HEK293T (cell line): ENCODE results near the gene GRAMD4.

ENCODE experiments used
- CTCF ChIA-PET: fragments of 350-600 bp; formaldehyde crosslinking; extraction: SDS; loops from one replicate; lab custom pipeline; 2021; ENCODE audit warnings: antibody characterized with exemption, inconsistent platforms; lab: Yijun Ruan, JAX
- POLR2A ChIA-PET: fragments of 350-600 bp; formaldehyde crosslinking; extraction: SDS; loops from one replicate; lab custom pipeline; 2020; ENCODE audit warnings: antibody characterized with exemption, inconsistent platforms; lab: Yijun Ruan, JAX
- DNase-seq: peaks from one replicate; pipeline ENCODE4 v3.0.0; 2012; ENCODE audit warnings: mixed read lengths; ENCODE audit errors: extremely low spot score
- ARNT ChIP-seq: fragments of 450-650 bp; IDR thresholded peaks from 2 replicates; pipeline ENCODE4 v1.6.1; 2017; ENCODE audit warnings: mild to moderate bottlenecking
- BHLHE40 ChIP-seq: fragments of 450-650 bp; IDR thresholded peaks from 2 replicates; pipeline ENCODE4 v1.6.1; 2016; ENCODE audit warnings: mild to moderate bottlenecking, moderate library complexity, borderline replicate concordance
- CTBP1 ChIP-seq: fragments of 450-650 bp; IDR thresholded peaks from 2 replicates; pipeline ENCODE4 v1.6.1; 2016; ENCODE audit warnings: borderline replicate concordance
- ELF4 ChIP-seq: fragments of 450-650 bp; IDR thresholded peaks from 2 replicates; pipeline ENCODE4 v1.6.1; 2017; ENCODE audit warnings: antibody characterized with exemption
- FOXA1 ChIP-seq: fragments of 450-650 bp; IDR thresholded peaks from 2 replicates; pipeline ENCODE4 v1.6.1; 2016; ENCODE audit warnings: mild to moderate bottlenecking
- FOXK2 ChIP-seq: fragments of 450-650 bp; IDR thresholded peaks from 2 replicates; pipeline ENCODE4 v1.6.1; 2016; ENCODE audit warnings: mild to moderate bottlenecking
- FOXM1 ChIP-seq: fragments of 450-650 bp; IDR thresholded peaks from 2 replicates; pipeline ENCODE4 v1.6.1; 2017; ENCODE audit warnings: mild to moderate bottlenecking, borderline replicate concordance
- HDGF ChIP-seq: fragments of 450-650 bp; IDR thresholded peaks from 2 replicates; pipeline ENCODE4 v1.6.1; 2017; ENCODE audit warnings: antibody characterized with exemption, borderline replicate concordance
- L3MBTL2 ChIP-seq: fragments of 450-650 bp; conservative IDR thresholded peaks from 2 replicates; pipeline ENCODE4 v1.6.1; 2016; ENCODE audit warnings: mild to moderate bottlenecking
- LEF1 ChIP-seq: fragments of 450-650 bp; IDR thresholded peaks from 2 replicates; pipeline ENCODE4 v1.6.1; 2017; ENCODE audit warnings: mild to moderate bottlenecking, borderline replicate concordance
- NFRKB ChIP-seq: fragments of 450-650 bp; IDR thresholded peaks from 2 replicates; pipeline ENCODE4 v1.6.1; 2016; ENCODE audit warnings: mild to moderate bottlenecking, moderate library complexity
- SP1 ChIP-seq: fragments of 450-650 bp; IDR thresholded peaks from 2 replicates; pipeline ENCODE4 v1.6.1; 2017
- SUZ12 ChIP-seq: fragments of 450-650 bp; IDR thresholded peaks from 2 replicates; pipeline ENCODE4 v1.6.1; 2016; ENCODE audit warnings: mild to moderate bottlenecking
- TARDBP ChIP-seq: fragments of 450-650 bp; IDR thresholded peaks from 2 replicates; pipeline ENCODE4 v1.6.1; 2016
- ZNF384 ChIP-seq: fragments of 450-650 bp; IDR thresholded peaks from 2 replicates; pipeline ENCODE4 v1.6.1; 2016
- TF ChIP-seq, protein P1 (sequence below): fragments of 450-650 bp; IDR thresholded peaks from 2 replicates; pipeline ENCODE4 v1.6.1; 2016

GRAMD4 gene

DNA sequence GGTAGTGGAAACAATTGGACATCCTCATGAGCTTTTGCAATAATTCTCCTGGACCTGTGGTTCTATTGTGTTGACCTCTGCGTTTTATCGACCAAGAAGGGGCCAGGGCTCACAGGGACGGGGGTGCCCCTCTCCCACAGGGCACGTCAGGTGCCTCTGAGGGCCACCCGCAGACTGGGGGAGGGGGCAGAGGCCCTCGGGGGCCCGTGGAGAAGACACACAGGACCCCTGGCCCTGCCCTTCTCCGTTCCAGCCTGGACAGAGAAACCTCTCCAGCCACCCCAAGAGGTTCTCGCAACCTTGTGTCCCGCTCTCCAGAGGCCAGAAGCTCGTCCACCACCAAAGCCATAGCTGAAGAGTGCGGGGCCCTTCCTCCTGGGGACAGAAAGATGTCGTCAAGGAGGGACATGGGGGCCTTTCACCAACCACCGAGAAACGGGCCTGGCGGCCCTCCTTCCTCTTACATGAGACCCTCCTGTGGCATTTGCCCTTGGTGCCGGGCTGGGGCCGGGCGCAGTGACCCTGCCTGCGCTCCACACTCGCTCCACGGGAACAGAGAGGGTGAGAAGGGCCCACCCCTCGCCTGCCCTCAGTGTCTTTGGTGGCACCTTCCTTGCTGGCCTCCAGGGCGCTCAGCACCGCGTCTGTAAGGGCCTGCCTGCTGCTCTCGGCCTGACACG, 57.3 kb downstream of the GRAMD4 start:
- ChIA-PET POLR2A (no interaction called here), CTCF (no interaction called here)
- no peak for TF ChIP-seq LEF1
- TF ChIP-seq NFRKB = no peak
- no peak for TF ChIP-seq FOXK2
- TF ChIP-seq, protein P1, sequence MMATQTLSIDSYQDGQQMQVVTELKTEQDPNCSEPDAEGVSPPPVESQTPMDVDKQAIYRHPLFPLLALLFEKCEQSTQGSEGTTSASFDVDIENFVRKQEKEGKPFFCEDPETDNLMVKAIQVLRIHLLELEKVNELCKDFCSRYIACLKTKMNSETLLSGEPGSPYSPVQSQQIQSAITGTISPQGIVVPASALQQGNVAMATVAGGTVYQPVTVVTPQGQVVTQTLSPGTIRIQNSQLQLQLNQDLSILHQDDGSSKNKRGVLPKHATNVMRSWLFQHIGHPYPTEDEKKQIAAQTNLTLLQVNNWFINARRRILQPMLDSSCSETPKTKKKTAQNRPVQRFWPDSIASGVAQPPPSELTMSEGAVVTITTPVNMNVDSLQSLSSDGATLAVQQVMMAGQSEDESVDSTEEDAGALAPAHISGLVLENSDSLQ = no peak
- no peak for TF ChIP-seq BHLHE40
- no peak for TF ChIP-seq SP1
- TF ChIP-seq FOXM1 = no peak
- TF ChIP-seq FOXA1 = no peak
- TF ChIP-seq ZNF384 = no peak
- no peak for TF ChIP-seq SUZ12
- TF ChIP-seq TARDBP = no peak
- no peak for TF ChIP-seq ARNT
- no peak for TF ChIP-seq CTBP1
- TF ChIP-seq ELF4 = no peak
- no peak for TF ChIP-seq HDGF
- no peak for DNase-seq

- POLR2A ChIA-PET = no interaction called here
- no peak for DNase-seq
- TF ChIP-seq FOXM1 (no peak), SP1 (no peak), NFRKB (no peak), ARNT (no peak), HDGF (no peak), FOXK2 (no peak), ZNF384 (no peak), L3MBTL2 (no peak), BHLHE40 (no peak), CTBP1 (no peak), LEF1 (no peak), ELF4 (no peak), FOXA1 (no peak), SUZ12 (no peak), TARDBP (no peak)
- TF ChIP-seq, protein P1 = no peak
- CTCF ChIA-PET = no interaction called here
Measured at GRCh38 chr22:46678003-46678657, 57.9 kb downstream of the GRAMD4 start.

DNA sequence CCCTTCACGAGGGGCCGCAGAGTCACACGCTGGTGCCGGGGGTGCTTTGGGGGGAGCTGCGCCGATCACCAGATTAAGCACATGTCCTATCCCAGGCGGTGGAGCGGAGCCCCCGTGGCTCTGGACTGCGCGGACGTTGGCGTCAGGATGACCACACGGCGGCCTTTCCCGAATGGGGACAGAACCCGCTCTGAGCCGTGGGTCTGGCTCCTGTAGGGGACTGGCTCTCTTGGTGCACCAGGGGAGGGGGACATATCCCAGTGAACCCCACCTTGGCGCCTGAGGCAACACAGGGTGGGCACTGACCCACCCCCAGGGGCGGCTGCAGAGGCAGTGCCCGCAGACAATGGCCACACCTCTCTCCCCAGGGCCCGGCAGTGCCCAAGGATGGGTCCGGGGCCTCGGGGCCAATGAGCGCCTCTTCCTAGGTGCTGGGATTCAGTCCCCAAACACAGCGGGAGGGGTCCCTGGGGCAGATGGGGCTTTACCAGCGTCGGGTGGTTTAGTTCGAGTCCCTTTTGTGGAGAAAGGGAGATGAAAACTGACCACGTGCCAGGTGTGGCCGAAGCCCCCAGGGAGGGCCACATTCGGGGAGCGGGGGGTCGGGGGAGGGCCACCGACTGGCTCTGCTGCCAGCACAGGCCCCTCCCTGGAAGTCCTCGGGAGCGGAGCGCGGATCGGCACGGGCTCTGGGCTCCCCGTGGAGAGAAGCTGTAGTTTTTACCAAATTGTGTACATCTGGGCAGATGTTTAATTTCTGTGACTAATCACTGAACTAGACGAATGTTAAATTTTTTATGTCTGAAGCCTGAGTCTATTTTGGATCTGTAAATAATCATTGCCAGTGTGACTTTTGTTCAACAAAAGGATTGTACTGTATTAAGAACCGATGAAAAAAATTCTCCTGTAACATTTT, 58.9 kb downstream of the GRAMD4 start:
- no peak for DNase-seq
- no peak for TF ChIP-seq BHLHE40
- TF ChIP-seq LEF1 = no peak
- TF ChIP-seq NFRKB = no peak
- TF ChIP-seq SUZ12 = no peak
- no peak for TF ChIP-seq FOXK2
- no peak for TF ChIP-seq ELF4
- no peak for TF ChIP-seq L3MBTL2
- TF ChIP-seq TARDBP = no peak
- no peak for TF ChIP-seq FOXM1
- TF ChIP-seq, protein P1 = no peak
- no peak for TF ChIP-seq HDGF
- no peak for TF ChIP-seq ZNF384
- no peak for TF ChIP-seq SP1
- no peak for TF ChIP-seq FOXA1
- ChIA-PET CTCF (no interaction called here), POLR2A (no interaction called here)

DNA sequence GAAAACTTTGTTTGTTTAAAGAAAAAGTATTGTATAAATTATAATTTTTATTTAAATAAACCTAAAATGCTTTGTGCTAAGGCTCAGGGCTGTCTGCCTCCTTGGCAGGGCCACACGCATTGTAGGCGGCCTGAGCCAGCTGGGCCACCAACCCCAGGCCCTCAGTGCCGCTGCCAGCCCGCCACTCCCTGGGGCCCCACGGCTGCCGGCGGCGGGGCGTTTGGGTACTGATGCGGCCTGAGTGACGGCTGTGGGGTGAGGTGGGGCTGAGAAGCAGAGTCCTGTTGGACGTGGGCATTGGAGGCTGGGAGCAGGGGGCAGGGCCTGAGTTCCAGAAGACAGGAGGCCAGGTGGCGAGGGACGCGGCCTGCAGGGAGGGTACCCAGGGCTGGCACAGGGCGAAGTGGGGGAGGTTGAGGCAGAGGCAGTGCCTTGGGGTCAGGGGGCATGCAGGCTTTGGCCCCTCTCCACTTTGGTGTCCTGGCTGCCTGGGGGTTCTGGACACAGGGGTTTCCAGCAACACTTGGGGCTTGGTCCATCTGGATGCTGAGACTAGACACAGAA, 59.6 kb downstream of the GRAMD4 start:
- ChIA-PET POLR2A (no interaction called here), CTCF (no interaction called here)
- no peak for TF ChIP-seq FOXM1
- TF ChIP-seq, protein P1 = no peak
- no peak for TF ChIP-seq SUZ12
- no peak for TF ChIP-seq FOXK2
- no peak for TF ChIP-seq FOXA1
- no peak for TF ChIP-seq ELF4
- no peak for TF ChIP-seq TARDBP
- TF ChIP-seq ARNT = no peak
- TF ChIP-seq L3MBTL2 = no peak
- no peak for TF ChIP-seq BHLHE40
- TF ChIP-seq LEF1 = no peak
- TF ChIP-seq NFRKB = no peak
- no peak for TF ChIP-seq ZNF384
- no peak for DNase-seq
